GM11168 (cell line): ENCODE data around the gene RBMS1.
"Not testable (repeated sequence)": the region's sequence is repeated elsewhere in the genome, so short reads cannot be mapped to it uniquely, and the experiment has no call there.

Experiments
- in situ Hi-C: fragments of 300-500 bp; cut with MboI; formaldehyde crosslinking; loops from one replicate; pipeline ENCODE4 v1.12.0; 2022; ENCODE audit warnings: low sequenced_read_pairs; ENCODE audit not compliant: unreplicated experiment

RBMS1 gene

GRCh38 chr2:160442603-160443002 lies 51.0 kb downstream of the RBMS1 start:
- in situ Hi-C loops: no loop called here

GRCh38 chr2:160440888-160441287 lies 52.7 kb downstream of the RBMS1 start:
- in situ Hi-C loops: no loop called here

GRCh38 chr2:160439038-160439437 lies 54.6 kb downstream of the RBMS1 start:
- in situ Hi-C loops: not testable (repeated sequence)

GRCh38 chr2:160437273-160437672 lies 56.3 kb downstream of the RBMS1 start:
- in situ Hi-C loops: no loop called here

- in situ Hi-C loops: no loop called here
These were observed 59.2 kb downstream of the RBMS1 start for GRCh38 chr2:160434254-160434948.

GRCh38 chr2:160433466-160434140 lies 60.0 kb downstream of the RBMS1 start:
- in situ Hi-C loops: no loop called here

GRCh38 chr2:160432633-160433032 lies 61.0 kb downstream of the RBMS1 start:
- in situ Hi-C loops: no loop called here

GRCh38 chr2:160431441-160431840 lies 62.2 kb downstream of the RBMS1 start:
- in situ Hi-C loops: no loop called here

GRCh38 chr2:160430001-160430344 lies 63.6 kb downstream of the RBMS1 start:
- in situ Hi-C loops: no loop called here

- in situ Hi-C loops: no loop called here
These were observed 64.2 kb downstream of the RBMS1 start for GRCh38 chr2:160429248-160430000.

GRCh38 chr2:160428405-160428763 lies 65.2 kb downstream of the RBMS1 start:
- in situ Hi-C loops: no loop called here

GRCh38 chr2:160427629-160428404 lies 65.8 kb downstream of the RBMS1 start:
- in situ Hi-C loops: no loop called here

GRCh38 chr2:160426604-160427003 lies 67.0 kb downstream of the RBMS1 start:
- in situ Hi-C loops: no loop called here

GRCh38 chr2:160425434-160426151 lies 68.0 kb downstream of the RBMS1 start:
- in situ Hi-C loops: no loop called here

GRCh38 chr2:160423126-160423525 lies 70.5 kb downstream of the RBMS1 start:
- in situ Hi-C loops: no loop called here

GRCh38 chr2:160421646-160422501 lies 71.7 kb downstream of the RBMS1 start:
- in situ Hi-C loops: not testable (repeated sequence)

- in situ Hi-C loops: no loop called here
These were observed 72.9 kb downstream of the RBMS1 start for GRCh38 chr2:160420711-160421110.

- in situ Hi-C loops: no loop called here
These were observed 73.7 kb downstream of the RBMS1 start for GRCh38 chr2:160419776-160420505.
